ENCODE results near the gene URAD.
"Not testable (repeated sequence)": the region's sequence is repeated elsewhere in the genome, so short reads cannot be mapped to it uniquely, and the experiment has no call there.

The URAD gene, protein sequence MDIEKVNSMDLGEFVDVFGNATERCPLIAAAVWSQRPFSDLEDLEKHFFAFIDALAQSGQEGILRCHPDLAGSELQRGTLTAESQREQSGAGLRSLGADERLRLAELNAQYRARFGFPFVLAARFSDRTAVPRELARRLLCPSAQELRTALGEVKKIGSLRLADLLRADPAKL

DNA sequence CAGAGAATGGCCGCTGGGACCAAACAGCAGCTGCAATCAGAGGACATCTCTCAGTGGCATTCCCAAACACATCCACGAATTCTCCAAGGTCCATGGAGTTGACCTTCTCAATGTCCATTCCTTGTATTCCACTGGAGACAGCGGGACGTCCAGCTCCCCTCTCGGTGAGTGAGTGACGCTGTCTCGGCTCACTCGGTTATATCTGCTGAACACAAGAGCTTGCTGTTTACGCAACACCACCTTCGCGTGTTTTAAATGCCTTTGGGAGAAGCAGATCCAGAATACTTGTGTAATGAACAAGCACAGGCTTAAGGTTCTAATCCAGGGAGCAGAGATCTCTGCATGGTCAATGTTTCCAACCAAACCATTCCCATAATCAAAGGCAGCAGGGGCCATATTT lies at the start of gene URAD:
Gene URAD (minus strand): TSS at position 174 of the 400 bp plus-strand sequence. CDS start 56 bp downstream, at position 118.
- DNase-seq (ENCODE audit: low spot score), result no peak

DNA sequence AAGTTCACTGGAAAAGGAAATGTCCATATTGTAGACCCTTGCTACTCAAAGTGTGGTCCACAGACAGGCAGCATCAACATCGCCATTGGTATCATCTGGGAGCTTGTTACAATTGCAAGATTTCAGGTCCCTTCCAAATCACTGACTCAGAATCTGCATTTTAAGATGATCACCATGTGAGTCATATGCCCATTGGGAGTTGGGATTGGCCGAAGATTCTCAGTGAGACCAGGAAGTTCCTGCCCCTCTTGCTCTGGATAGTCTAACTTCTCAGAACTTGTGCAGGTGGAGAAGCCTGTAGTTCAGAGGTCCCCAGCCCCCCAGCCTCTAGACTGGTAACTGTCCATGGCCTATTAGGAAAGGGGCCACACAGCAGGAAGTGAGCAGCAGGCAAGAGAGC lies 48.9 kb upstream of the URAD start:
- no peak for DNase-seq (ENCODE audit: low spot score)

DNA sequence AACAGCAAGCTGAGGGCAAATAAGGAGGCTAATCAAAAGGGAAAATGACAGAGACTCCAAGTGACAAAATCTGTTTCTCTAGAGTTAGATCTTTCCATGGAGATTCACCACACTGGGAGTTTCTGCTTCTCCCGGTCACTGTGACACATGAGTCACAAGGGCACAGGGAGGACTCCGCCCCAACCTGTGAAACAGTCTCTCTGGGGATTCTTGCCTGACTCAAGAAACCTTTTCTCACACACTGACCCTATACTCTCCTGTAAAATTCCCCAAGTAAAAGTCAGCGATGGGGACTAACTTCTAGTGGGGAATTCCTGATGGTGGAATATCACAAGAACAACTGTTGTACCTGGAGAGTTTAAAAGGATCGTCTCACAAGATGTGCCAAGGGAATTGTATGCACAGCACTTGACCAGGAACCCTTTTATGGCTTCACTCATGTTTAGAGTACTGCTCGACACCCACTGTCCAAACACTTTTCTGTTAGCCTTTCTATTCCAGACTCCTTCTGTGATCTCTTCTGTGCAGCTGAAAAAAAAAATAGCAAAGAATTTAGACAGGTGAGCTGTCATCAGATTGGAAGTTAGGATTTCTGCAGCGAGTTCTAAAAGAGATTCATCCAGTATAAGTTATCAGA lies 46.8 kb upstream of the URAD start:
- DNase-seq (ENCODE audit: low spot score), result no peak

DNA sequence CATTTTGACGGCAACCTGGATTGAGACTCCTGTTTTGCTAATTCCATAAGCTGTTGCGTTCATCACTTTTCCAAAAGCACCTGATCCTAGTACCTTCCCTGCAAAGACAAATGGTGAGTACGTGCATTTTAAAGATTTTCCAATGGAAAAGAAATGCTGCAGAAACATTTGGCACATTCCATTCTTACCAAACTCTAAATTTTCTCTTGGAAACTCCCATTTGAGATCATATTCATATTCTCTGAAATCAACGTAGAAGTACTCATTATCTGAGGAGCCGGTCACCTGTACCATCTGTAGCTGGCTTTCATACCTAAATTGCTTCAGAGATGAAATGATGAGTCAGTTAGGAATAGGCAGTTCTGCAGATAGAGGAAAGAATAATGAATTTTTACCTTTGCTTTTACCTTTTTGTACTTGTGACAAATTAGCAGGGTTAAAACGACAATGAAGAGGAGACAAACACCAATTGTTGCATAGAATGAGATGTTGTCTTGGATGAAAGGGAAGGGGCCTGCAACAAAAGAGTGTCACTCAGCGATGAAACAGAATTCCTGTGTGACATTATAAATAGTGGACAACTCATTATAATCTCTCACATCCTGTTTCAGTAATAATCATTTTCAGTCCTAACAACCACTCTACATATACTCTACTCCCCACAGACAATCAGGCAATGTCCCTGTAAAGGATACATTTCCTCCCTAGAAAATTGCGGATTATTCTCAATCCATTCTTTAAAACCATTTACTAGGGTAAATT lies 45.6 kb upstream of the URAD start:
- DNase-seq (ENCODE audit: low spot score), result no peak

DNA sequence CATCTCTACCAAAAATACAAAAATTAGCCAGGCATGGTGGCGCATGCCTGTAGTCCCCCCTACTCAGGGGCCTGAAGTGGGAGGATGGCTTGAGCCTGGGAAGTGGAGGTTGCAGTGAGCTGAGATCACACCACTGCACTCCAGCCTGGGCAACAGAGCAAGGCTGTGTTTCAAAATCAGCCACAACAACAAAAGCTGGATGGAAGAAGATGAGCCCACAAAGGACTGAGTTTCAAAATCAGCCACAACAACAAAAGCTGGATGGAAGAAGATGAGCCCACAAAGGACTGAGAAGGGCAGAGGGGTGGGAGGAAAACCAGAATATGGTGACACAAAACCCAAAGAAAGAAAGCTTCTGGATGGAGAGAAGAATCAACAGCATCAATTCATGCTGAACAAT lies 43.9 kb upstream of the URAD start:
- not testable (repeated sequence) for DNase-seq (ENCODE audit: low spot score)

DNA sequence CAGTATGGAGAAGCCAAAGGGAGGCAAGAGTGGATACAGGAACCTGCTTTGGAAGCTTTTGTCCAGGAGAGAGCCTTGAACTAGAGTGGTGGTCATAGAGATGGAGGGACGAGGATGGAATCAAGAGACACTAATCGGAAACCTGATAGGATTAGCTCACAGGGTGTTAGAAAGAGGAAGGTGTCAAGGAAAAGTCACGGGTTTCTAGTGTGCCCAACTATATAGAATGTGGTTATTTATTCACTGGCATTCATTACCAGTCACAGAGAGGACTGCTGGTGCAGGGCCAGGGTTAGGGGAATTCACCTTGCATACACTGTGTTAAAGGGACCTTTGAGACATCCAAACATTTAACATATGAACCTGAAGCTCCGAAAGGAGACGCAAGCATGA lies 43.4 kb upstream of the URAD start:
- no peak for DNase-seq (ENCODE audit: low spot score)

DNA sequence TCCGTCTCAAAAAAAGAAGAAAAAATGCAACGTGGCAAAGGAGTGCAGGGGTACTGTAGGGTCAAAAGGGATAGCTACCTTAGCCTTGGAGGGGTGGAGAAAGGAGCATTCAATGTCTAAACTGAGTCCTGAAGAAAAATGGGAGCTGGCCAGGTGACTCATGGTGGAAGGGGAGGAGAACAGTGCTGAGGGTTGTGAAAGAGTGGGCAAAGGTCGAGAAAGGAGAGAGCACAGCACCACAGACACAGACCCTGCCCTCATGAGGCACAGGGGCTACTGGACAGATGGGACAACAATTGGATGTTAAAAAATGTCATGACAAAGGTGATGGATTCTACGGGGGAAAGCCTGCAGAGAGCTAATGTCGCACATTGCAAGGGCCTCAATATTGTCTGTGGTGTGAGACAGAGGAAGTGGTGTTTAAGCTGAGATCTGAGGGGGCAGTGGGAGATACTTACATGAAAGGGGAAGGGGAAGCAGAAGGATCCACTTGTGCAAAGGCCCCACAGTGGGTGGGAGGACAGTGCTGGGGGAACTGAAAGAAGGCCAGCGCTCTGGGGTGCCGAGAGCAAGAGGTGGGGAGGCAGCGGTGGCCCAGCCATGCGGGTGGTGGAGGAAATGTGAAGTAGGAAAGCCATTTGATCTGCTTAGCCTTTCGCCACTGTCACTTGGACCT lies 42.9 kb upstream of the URAD start:
- peak; percentile 36 for DNase-seq (ENCODE audit: low spot score)

DNA sequence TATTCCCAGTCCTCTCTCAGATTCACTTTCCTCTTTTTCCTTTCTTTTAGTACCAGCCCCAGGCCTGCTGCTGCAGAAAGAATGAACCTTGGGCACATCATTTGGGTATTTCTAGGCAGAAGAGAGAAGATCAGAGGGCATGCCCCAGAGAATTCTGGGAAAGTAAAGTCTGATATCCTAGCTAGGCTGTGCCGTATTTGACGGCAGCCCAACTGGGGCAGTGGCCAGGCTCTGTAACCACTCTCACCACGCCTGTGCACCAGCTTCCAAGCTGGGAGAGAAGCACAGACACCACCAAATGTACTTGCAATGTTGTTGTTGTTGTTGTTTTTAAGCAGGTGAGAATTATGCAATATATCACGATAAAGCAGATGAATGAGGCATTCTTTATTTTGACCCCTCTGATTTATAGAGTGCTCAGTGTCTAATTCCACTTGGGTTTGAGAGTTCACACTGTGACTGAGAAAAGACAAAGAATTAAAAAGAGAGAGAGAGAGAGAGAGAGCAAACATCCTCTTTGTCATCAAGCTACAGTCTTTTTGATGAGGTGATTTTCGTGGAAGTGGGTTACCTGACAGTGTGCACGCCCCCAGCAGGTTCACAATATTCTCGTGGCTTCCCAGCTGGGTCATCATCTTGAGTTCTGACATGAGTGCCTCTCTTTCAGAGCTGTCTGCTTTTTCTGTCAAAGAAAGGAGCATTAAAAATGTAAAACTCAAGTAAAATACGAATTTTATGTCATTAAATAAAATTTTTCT lies 39.3 kb upstream of the URAD start:
- DNase-seq (ENCODE audit: low spot score), result no peak

DNA sequence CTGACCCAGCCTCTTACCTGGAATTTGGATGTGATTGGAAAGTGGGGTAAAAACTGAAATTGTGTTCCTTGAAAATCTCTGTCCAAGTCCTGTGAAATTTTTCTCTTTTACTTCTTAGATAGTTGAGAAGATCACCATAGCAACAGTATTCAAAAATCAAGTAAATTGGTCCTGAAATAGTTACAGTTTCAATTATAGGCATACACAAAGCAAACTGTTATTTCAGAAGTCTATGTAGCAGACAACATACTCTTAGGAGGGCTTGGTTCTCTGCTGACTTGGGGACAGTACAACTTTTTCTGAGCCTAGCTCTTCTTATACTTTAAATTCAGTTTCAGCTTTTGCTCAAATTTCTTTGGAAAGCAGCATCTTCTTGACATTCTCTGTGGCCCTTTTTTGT lies 38.6 kb upstream of the URAD start:
- DNase-seq (ENCODE audit: low spot score), result no peak

DNA sequence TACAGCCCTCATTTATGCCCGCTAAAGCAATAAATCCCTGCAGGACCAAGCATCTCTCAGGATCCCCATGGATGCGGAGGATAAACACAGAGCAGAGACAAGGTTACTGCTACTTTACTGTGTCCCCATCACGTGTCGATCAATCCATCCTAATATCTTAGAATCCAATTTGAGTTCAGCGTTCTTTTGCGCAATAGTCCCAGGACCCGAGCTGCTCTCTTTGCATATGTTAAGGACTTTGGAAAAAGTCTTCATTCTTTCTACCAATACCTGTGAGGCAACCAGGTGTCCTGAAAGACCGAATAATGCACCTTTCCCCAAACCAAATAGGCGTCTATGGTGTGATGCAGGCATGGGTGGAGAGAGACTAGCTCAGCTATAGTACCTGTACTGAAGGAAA lies 38.0 kb upstream of the URAD start:
- DNase-seq (ENCODE audit: low spot score), result no peak

DNA sequence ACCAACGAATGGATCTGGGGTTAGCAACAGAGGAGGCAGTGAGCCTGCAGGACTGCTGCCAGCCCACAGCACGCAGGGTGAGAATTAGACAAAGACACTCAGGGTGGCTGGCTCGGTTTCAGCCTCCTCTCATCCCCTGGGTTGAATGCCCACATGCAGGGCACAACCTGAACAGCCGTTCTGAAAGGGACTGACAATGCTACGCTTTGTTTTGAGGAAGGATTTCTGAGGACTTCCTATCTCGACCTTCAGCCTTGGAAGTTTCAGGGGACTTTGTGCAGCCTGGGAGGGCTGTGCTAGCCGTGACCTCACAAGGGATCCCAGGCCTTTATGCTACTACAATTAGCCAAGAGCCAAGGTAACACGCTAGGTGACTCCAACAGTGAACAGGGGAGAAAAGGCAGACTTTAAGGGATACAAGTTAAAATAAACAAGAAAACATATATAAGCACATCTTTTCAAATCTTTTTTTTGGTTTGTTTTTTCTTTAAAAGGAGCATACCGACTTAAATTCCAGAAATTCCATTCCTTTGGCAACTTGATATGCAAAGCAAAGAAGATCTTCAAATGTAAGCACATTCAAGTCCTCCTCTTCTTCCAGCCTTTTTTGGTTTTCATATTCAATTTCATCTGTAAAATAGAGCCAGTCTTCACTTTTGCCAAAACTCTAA lies 34.5 kb upstream of the URAD start:
- DNase-seq (ENCODE audit: low spot score), result no peak

DNA sequence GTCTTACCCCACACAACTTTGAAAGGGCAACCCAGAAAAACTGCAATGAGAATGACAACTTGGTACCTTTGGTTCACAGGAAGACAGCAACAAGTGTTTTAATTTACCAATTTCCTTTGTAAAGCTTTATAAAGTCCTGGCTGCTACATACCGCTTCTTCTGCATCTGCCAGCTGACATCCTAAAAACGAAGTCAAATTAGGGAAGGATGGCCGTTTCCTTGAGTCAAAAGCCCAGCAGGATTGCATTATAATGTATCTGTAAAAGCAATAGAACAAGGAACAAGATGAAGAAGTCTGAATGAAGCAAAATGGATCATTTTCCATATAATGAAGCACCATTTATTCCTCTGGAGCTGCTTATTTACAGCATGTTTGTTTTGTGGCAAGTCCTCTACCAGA lies 25.8 kb upstream of the URAD start:
- no peak for DNase-seq (ENCODE audit: low spot score)

DNA sequence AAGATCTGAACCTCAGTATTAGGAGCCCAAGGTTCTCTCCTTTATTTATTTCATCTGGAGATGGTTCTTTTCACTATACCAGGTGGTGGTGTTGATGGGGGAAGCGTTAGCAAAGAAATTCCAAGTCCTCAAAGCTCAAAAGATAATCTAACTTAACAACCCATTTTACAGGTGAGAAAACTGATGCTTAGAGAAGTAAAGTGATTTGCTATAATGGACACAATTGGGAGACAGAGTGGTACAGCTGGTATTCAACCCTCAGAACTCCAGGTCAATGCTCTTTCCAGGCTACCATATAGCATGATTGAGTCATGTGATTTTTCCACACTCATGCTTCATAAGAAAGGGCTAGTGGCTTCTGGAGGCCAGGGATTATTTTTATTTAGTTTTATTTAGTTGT lies 25.0 kb upstream of the URAD start:
- DNase-seq (ENCODE audit: low spot score), result no peak

DNA sequence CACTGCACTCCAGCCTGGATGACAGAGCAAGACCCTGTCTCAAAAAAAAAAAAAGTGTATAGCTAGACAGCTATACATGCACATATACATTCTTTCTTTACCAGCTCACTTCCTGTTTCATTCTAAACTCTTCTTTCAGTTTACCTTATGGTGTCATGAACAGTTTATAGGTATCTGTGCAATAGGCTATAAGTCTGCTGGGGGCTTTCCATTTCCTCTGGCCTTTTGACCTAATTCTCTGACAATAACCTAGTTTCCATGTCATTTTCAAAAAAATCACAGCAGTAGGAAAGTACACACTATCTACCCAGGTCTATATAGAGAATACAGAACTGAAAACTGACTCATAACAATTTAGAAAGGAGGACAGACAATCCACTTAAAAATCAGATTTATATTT lies 24.4 kb upstream of the URAD start:
- no peak for DNase-seq (ENCODE audit: low spot score)

DNA sequence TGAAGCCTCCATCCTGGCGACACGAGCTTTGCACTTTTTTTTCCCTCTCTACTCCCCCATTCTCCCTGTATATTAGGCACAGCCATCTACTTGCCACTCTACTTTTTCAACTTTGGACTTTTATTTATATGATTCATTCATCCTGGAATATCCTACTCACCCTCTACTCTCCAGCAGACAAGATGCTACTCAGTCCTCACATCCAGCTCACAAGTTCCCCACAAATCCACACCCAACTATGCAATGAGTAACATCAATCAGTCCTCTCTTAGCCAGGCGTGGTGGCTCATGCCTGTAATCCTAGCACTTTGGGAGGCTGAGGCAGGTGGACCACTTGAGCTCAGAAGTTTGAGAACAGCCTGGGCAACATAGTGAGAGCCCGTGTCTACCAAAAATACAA lies 23.9 kb upstream of the URAD start:
- no peak for DNase-seq (ENCODE audit: low spot score)

DNA sequence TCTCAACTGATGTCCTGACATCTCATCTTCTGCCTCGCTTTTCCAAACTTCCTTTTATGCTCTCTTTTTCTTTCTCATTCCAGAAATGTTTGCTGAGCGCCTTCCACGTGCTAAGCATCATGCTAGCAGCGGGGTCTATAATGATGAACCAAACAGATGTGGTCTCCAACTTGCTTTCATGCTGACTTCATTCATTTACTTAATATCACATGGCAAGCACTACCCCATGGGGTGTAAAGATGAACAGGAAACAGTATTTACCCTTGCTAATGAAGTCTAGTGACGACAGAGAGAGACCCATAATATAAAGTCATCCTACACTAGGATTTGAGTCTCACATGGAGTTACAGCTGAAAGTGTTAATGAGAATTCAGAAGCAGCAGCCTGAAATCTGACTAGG lies 21.6 kb upstream of the URAD start:
- DNase-seq (ENCODE audit: low spot score), result no peak

DNA sequence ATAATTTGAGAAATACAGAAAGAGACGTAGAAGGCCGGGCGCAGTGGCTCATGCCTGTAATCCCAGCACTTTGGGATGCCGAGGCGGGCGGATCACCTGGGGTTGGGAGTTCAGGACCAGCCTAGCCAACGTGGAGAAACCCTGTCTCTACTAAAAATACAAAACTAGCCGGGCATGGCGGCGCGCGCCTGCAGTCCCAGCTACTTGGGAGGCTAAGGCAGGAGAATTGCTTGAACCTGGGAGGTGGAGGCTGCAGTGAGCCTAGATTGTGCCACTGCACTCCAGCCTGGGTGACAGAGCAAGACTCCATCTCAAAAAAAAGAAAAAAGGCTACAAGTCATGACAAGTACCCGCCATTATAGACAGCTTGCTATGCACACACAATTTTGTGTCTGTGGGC lies 16.5 kb upstream of the URAD start:
- not testable (repeated sequence) for DNase-seq (ENCODE audit: low spot score)

DNA sequence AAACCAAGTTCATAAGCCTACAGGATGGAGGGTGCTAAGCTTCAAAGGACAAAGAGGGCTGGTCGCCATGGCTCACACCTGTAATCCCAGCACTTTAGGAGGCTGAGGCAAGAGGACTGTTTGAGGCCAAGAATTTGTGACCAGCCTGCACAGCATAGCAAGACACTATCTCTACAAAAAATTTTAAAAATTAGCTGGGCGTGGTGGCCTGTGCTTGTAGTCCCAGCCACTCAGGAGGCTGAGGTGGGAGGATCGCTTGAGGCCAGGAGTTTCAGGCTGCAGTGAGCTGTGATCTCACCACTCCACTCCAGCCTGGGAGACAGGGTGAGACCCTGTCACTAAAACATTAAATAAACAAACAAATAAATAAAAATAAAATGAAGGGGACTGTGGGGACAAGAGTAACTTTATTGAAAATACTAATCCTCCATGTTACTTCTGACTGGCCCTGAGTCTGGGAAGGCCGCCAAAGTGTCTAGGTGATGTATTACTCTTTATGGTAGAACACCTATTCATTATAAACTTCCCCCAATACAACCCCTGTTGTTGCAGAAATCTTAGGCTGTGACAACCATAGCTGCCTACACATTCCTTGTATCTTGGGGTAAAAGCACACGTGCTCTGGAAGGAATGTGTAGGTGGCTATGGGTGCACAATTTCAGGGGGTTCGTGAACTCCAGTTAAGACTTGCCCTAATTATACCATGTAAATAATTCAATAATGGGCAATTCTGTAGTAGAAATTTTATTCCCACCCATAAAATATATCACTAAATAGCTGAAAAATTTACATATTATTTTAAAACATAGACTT lies 14.6 kb upstream of the URAD start:
- no peak for DNase-seq (ENCODE audit: low spot score)

DNA sequence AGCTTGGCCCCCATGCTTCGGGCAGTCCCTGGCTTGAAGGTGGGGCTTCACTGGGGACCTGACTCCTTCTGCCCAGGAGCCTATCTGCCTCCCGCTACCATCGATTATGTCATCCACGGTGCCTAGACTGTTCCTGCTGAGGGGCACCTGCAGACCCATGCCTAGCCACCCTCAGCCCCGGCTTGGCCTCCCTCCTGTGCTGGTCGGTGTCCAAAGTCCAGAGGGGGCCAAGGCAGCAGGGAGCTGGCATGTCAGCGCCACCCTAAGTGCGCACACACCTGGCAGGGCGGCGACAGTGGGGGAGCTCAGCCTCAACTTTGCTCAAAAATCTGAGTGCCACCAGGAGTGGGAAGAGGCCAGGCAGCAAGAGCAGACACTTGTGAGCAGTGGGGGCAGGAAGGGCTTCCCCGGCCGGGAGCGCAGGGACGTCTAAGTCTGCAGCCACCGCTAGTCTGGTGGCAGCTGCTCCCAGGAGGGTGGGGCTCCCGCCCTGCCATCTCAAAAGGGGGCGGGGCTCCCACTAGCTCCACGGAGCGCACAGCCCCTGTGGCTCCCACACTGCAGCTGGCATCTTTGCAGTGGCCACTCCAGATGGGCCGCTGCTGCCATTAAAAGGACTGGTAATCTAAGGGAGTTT lies 13.5 kb upstream of the URAD start:
- no peak for DNase-seq (ENCODE audit: low spot score)

DNA sequence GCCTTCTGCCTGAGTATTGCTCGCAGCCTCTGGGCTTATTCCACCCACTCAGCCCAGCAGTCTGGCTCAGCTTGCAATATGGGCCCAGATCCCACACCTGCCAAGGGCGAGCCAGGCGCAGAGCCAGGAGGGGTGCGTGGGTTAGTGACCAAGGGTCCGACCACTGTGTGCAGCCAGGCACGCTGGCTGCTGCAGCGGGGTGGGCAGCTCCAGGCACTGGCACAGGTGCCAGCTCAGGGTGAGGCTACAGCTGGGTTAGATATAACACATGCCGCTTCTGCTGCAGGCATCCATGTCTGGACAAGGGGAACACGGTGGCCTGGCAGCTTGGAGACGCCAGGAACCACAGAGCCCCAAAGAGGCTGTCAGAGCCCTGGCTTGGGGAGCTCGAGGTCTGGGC lies 12.6 kb upstream of the URAD start:
- DNase-seq (ENCODE audit: low spot score), result no peak
